Measurements from ENCODE around the gene HBD. TPM values are rescaled to one million over a fixed set of nuclear protein-coding genes. Genes with fewer than 3 reads are reported as not detected.
A peak's percentile ranks its signal among the peaks of the same experiment; 100 is the strongest.

Gene HBD
- total and polyA plus RNA-seq, 9 of the 15 experiments (the other 6 are each of a cell fraction or from before 2014, with no cell fraction given): 11.8 to 169 (median 36.0) TPM

DNA sequence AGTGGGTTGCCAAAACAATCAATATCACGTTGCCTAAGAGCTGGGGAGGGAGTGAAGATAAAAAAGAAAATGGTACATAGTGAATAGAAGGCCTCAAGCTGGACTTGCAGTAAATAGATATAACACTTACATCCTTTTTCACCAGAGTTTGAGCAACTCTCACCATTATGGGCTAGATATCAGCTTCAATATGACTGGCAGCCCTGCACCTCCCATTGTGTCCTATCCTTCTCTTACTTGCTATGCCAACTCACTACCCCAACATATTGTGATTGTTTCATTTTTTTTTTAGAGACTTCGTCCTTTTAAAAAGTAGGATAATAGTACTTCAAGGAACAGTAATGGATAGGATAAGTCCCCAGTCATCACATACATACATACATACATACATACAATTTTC is 7.9 kb upstream of the HBD start (continued):
- TF ChIP-seq, protein P1, sequence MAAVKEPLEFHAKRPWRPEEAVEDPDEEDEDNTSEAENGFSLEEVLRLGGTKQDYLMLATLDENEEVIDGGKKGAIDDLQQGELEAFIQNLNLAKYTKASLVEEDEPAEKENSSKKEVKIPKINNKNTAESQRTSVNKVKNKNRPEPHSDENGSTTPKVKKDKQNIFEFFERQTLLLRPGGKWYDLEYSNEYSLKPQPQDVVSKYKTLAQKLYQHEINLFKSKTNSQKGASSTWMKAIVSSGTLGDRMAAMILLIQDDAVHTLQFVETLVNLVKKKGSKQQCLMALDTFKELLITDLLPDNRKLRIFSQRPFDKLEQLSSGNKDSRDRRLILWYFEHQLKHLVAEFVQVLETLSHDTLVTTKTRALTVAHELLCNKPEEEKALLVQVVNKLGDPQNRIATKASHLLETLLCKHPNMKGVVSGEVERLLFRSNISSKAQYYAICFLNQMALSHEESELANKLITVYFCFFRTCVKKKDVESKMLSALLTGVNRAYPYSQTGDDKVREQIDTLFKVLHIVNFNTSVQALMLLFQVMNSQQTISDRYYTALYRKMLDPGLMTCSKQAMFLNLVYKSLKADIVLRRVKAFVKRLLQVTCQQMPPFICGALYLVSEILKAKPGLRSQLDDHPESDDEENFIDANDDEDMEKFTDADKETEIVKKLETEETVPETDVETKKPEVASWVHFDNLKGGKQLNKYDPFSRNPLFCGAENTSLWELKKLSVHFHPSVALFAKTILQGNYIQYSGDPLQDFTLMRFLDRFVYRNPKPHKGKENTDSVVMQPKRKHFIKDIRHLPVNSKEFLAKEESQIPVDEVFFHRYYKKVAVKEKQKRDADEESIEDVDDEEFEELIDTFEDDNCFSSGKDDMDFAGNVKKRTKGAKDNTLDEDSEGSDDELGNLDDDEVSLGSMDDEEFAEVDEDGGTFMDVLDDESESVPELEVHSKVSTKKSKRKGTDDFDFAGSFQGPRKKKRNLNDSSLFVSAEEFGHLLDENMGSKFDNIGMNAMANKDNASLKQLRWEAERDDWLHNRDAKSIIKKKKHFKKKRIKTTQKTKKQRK (IDR thresholded peaks at IDR 0.05; ENCODE audit: borderline replicate concordance, low read depth, low read length): no peak
- TF ChIP-seq THRAP3 (IDR thresholded peaks at IDR 0.05; ENCODE audit: borderline replicate concordance) (peak; percentile 32; the same call in 1 of the 2 replicates), ZNF316 (IDR thresholded peaks at IDR 0.05) (no peak), ARHGAP35 (IDR thresholded peaks at IDR 0.05; ENCODE audit: partially characterized antibody) (no peak), SNRNP70 (optimal IDR thresholded peaks at IDR 0.05; ENCODE audit: low read depth, low read length) (no peak), GATAD2A (IDR thresholded peaks at IDR 0.05) (no peak), CEBPG (CRISPR knock-in tag; IDR thresholded peaks at IDR 0.05) (no peak), CEBPG (tag; conservative IDR thresholded peaks at IDR 0.05 in 1 of 2, IDR thresholded peaks at IDR 0.05 in 1 of 2) (no peak), TEAD4 (IDR thresholded peaks at IDR 0.05; ENCODE audit: low read length) (0 out of 2 replicates have a peak, but pooled peaks have one; percentile 2), TEAD4 (CRISPR knock-in tag; IDR thresholded peaks at IDR 0.05; ENCODE audit: borderline replicate concordance) (no peak), MCM2 (IDR thresholded peaks at IDR 0.05; ENCODE audit: low read depth) (no peak), TAF1 (IDR thresholded peaks at IDR 0.05; ENCODE audit: control insufficient read depth, extremely low read depth, insufficient read depth, low read length, severe bottlenecking) (no peak), MAFG (tag; conservative IDR thresholded peaks at IDR 0.05) (no peak), BHLHE40 (IDR thresholded peaks at IDR 0.05; ENCODE audit: low read length) (no peak), BACH1 (tag; IDR thresholded peaks at IDR 0.05) (no peak), ZNF133 (CRISPR knock-in tag; IDR thresholded peaks at IDR 0.05) (no peak), NCOA1 (IDR thresholded peaks at IDR 0.05; ENCODE audit: low read depth) (no peak), GATAD2B (IDR thresholded peaks at IDR 0.05; ENCODE audit: borderline replicate concordance) (0 out of 2 replicates have a peak, but pooled peaks have one; percentile 16), ZBTB7A (IDR thresholded peaks at IDR 0.05; ENCODE audit: borderline replicate concordance, control insufficient read depth, low read depth, low read length) (no peak), RBM39 (optimal IDR thresholded peaks at IDR 0.05; ENCODE audit: low read depth, low read length) (no peak)
- TF ChIP-seq, protein P2, sequence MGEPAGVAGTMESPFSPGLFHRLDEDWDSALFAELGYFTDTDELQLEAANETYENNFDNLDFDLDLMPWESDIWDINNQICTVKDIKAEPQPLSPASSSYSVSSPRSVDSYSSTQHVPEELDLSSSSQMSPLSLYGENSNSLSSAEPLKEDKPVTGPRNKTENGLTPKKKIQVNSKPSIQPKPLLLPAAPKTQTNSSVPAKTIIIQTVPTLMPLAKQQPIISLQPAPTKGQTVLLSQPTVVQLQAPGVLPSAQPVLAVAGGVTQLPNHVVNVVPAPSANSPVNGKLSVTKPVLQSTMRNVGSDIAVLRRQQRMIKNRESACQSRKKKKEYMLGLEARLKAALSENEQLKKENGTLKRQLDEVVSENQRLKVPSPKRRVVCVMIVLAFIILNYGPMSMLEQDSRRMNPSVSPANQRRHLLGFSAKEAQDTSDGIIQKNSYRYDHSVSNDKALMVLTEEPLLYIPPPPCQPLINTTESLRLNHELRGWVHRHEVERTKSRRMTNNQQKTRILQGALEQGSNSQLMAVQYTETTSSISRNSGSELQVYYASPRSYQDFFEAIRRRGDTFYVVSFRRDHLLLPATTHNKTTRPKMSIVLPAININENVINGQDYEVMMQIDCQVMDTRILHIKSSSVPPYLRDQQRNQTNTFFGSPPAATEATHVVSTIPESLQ (CRISPR knock-in tag; IDR thresholded peaks at IDR 0.05): no peak
- TF ChIP-seq, protein P3, sequence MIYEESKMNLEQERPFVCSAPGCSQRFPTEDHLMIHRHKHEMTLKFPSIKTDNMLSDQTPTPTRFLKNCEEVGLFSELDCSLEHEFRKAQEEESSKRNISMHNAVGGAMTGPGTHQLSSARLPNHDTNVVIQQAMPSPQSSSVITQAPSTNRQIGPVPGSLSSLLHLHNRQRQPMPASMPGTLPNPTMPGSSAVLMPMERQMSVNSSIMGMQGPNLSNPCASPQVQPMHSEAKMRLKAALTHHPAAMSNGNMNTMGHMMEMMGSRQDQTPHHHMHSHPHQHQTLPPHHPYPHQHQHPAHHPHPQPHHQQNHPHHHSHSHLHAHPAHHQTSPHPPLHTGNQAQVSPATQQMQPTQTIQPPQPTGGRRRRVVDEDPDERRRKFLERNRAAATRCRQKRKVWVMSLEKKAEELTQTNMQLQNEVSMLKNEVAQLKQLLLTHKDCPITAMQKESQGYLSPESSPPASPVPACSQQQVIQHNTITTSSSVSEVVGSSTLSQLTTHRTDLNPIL (CRISPR knock-in tag; IDR thresholded peaks at IDR 0.05): no peak

Data from K562 (cell line).